ENCODE results near the gene FAM216B.
"Not testable (repeated sequence)": the region's sequence is repeated elsewhere in the genome, so short reads cannot be mapped to it uniquely, and the experiment has no call there.

The FAM216B gene

DNA sequence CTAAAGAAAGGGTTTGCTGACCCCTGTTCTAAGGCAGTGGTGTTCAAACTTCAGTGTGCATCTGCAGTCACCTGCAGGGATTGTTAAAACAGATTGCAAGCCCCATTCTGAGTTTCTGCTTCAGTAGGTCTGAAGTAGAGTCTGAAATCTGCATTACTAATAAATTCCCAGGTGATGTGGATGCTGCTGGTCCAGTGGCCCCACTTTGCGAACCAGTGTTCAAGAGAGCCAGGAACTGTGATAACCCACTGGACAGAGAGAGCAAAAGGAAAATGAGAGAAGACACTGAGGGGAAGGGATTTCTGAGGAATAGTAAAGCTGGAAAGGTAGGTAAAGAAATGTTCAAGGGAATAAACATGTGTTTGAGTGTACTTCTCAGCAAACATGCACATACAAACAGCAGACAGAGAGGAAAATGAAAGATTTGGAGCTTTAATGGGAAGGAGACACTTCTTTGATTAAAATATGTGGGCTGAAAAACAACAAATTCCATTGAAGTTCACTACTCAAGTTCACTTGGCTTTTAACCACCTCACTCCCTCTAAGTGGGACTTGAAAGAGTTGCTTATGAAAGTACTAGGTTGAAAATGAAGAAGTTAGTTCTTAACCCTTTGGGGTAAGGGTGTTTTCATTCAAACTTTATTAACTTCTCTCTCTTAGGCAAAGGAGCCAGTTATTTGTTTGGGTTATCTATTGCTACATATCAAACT lies 26.4 kb upstream of the FAM216B start:
- H3K9ac ChIP-seq (ENCODE audit: low read length) = no peak overlapping the region
- H3K4me1 ChIP-seq (ENCODE audit: control insufficient read depth, insufficient read depth, low read length) = peaks cover 2% of the 10 kb centered on the region
- no peak overlapping the region for H3K27ac ChIP-seq (ENCODE audit: low read depth, low read length)
- H3K4me3 ChIP-seq (ENCODE audit: low read length) = no peak overlapping the region
- H3K36me3 ChIP-seq (ENCODE audit: control insufficient read depth, insufficient read depth, low read length) = no peaks in the 10 kb centered on the region
- no peaks in the 10 kb centered on the region for H3K27me3 ChIP-seq (ENCODE audit: control insufficient read depth, insufficient read depth, low read length)

DNA sequence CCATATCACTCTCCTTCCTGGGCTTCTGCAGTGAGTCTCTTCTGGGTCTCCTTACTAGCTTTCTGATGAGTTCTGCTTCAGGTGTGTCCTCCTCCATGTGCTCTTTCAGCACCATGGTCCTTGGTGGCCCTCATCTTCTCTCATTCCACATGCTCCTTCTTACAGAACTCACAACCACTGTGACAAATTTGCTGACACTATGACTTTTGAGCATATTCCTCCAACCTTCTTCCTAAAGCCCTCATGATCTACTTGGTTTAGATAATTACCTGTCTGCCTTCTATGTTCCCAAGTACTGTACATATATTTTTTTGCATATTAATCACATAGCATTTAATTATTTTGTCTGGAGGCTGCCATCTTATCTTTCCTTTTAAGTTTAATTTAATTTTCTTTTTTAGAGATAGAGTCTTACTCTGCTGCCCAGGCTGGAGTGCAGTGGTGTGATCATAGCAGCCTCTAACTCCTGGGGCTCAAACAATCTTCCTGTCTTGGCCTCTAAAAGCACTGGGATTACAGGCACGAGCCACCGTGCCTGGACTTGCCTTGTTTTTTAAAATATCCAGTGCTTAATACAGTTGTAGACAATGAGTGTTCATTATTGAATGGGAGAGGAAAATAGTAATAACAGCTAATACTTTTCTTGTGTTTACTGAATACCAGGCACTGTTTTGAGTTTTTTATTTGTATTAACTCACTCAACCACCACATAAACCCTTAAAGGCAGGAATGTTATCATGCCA lies 23.5 kb upstream of the FAM216B start:
- no peaks in the 10 kb centered on the region for H3K27me3 ChIP-seq (ENCODE audit: control insufficient read depth, insufficient read depth, low read length)
- no peak overlapping the region for H3K9ac ChIP-seq (ENCODE audit: low read length)
- no peak overlapping the region for H3K27ac ChIP-seq (ENCODE audit: low read depth, low read length)
- no peaks in the 10 kb centered on the region for H3K4me1 ChIP-seq (ENCODE audit: control insufficient read depth, insufficient read depth, low read length)
- no peaks in the 10 kb centered on the region for H3K36me3 ChIP-seq (ENCODE audit: control insufficient read depth, insufficient read depth, low read length)
- no peak overlapping the region for H3K4me3 ChIP-seq (ENCODE audit: low read length)

DNA sequence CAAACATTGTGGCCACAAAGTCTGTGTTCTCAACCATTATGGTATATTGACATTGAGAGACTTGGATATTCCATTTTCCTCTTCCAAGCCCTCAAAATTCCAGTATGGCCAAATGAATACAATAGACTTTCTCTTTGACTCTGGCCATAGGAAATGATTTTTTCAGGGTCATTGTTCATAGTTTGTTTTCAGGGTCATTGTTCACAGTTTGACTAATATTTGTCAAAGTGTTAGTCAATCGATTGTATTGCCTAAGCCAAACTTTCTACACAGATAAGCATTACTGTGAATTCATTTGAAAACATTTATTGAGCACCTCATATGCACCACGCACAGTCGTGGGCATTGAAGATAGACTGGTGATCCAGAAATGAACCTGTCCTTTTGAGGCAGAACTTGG lies 22.9 kb upstream of the FAM216B start:
- no peak overlapping the region for H3K9ac ChIP-seq (ENCODE audit: low read length)
- H3K4me3 ChIP-seq (ENCODE audit: low read length) = no peak overlapping the region
- no peak overlapping the region for H3K27ac ChIP-seq (ENCODE audit: low read depth, low read length)
- no peaks in the 10 kb centered on the region for H3K27me3 ChIP-seq (ENCODE audit: control insufficient read depth, insufficient read depth, low read length)
- H3K36me3 ChIP-seq (ENCODE audit: control insufficient read depth, insufficient read depth, low read length) = no peaks in the 10 kb centered on the region
- no peaks in the 10 kb centered on the region for H3K4me1 ChIP-seq (ENCODE audit: control insufficient read depth, insufficient read depth, low read length)

DNA sequence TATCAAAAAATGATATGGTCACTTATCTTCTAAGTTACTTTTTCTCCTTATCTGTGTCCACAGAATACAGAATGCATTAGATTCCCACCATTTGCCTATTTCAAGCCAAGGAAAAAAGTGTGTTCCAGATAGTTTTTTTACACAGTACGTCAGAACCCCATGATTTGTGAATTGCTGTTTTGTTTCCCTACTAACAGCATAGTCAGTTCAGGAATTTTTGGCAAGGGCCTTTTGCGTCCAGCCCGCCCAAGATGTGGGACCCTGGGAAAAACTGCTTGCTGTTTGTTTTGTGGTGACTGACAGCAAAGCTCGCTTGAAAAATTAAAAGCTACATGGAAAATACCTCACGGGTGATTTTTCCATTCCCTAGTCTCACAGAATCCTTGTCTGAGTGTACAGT lies 20.4 kb upstream of the FAM216B start:
- Histone ChIP-seq H3K4me3 (ENCODE audit: low read length) (no peak overlapping the region), H3K27me3 (ENCODE audit: control insufficient read depth, insufficient read depth, low read length) (no peaks in the 10 kb centered on the region)

DNA sequence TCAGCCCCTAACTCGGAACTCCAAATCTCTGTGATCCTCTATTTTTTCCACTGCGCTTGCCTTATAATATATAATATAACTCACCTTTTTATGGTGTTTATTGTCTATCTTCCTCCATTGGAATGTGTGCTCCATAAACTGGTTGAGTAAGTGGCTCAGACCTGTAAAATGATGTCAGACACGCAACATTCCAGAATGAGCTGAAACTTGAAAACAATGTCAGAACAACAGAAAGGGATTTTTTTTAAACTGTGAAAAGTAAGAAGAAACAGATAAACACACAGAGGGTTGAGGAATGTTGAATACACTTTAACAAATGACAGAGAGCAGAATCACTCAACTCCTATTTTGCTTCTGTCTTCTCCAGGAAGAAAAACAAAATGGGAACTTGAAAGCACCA lies 19.1 kb upstream of the FAM216B start:
- no peak overlapping the region for H3K9ac ChIP-seq (ENCODE audit: low read length)
- H3K36me3 ChIP-seq (ENCODE audit: control insufficient read depth, insufficient read depth, low read length) = no peaks in the 10 kb centered on the region
- H3K4me1 ChIP-seq (ENCODE audit: control insufficient read depth, insufficient read depth, low read length) = peaks cover 4% of the 10 kb centered on the region
- no peaks in the 10 kb centered on the region for H3K27me3 ChIP-seq (ENCODE audit: control insufficient read depth, insufficient read depth, low read length)
- H3K27ac ChIP-seq (ENCODE audit: low read depth, low read length) = no peak overlapping the region
- H3K4me3 ChIP-seq (ENCODE audit: low read length) = no peak overlapping the region

More for the DNA sequence above, 20.4 kb upstream of the FAM216B start:
- H3K36me3 ChIP-seq (ENCODE audit: control insufficient read depth, insufficient read depth, low read length) = no peaks in the 10 kb centered on the region
- no peaks in the 10 kb centered on the region for H3K4me1 ChIP-seq (ENCODE audit: control insufficient read depth, insufficient read depth, low read length)
- no peak overlapping the region for H3K9ac ChIP-seq (ENCODE audit: low read length)
- H3K27ac ChIP-seq (ENCODE audit: low read depth, low read length) = peak overlapping the region; percentile 56

DNA sequence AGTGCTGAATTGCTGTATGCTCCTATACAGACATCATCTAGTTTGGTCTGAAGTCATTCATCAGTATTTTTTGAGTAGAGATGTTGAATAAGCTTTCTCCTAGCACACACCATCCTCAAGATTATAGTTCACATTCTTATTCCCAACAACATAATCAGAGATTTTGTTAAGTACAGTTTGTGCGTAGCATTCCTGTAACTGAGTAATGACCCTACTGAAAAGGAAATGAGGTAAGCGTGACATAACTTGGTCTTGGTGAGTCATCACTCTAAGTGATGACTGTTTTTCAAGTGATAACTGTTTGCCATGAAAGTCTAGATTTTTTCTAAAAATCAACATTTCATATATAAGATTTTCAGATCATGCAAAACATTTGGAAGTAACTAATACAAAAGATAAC lies 18.5 kb upstream of the FAM216B start:
- Histone ChIP-seq H3K9ac (ENCODE audit: low read length) (no peak overlapping the region), H3K4me3 (ENCODE audit: low read length) (no peak overlapping the region), H3K36me3 (ENCODE audit: control insufficient read depth, insufficient read depth, low read length) (no peaks in the 10 kb centered on the region), H3K27ac (ENCODE audit: low read depth, low read length) (no peak overlapping the region), H3K4me1 (ENCODE audit: control insufficient read depth, insufficient read depth, low read length) (peaks cover 4% of the 10 kb centered on the region), H3K27me3 (ENCODE audit: control insufficient read depth, insufficient read depth, low read length) (no peaks in the 10 kb centered on the region)

DNA sequence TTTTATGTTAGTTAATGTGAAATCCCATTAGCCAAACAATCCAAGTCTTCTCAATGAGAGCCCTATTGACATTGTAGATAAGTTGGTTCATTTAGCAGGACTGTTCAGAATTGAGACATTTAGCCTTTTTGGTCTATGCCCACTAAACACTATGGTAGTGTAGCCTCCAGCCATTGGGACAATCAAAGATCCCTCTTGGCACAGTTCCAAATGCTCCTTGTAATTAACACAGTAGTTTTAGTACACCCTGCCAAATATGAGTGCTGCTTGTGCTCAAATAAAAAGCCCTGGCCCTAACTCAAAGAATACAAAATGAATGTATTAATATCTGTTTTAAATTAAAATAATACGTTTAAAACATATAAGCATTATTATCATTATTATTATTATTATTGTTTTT lies 15.4 kb upstream of the FAM216B start:
- no peaks in the 10 kb centered on the region for H3K36me3 ChIP-seq (ENCODE audit: control insufficient read depth, insufficient read depth, low read length)
- H3K4me1 ChIP-seq (ENCODE audit: control insufficient read depth, insufficient read depth, low read length) = peaks cover 4% of the 10 kb centered on the region
- H3K27me3 ChIP-seq (ENCODE audit: control insufficient read depth, insufficient read depth, low read length) = no peaks in the 10 kb centered on the region
- H3K9ac ChIP-seq (ENCODE audit: low read length) = no peak overlapping the region
- H3K27ac ChIP-seq (ENCODE audit: low read depth, low read length) = no peak overlapping the region
- H3K4me3 ChIP-seq (ENCODE audit: low read length) = no peak overlapping the region

DNA sequence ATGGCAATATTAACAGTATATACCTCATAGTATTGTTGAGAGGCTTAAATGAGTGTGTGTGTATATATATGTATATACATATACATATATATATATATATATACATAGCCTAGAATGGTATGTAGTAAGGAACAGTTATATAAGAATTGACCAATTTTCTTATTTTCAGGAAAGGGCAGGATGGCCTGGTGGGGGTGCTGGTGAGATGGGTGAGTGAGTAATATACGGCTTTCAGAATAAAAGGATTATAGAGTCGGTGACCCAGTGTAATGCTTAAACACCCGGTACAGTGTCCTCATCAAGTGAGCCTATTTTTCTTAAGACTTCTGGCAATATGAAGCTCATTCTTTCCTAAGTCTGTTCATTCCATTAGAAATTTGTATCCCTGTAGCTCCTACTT lies 11.7 kb upstream of the FAM216B start:
- H3K36me3 ChIP-seq (ENCODE audit: control insufficient read depth, insufficient read depth, low read length) = no peaks in the 10 kb centered on the region
- H3K4me1 ChIP-seq (ENCODE audit: control insufficient read depth, insufficient read depth, low read length) = peaks cover 4% of the 10 kb centered on the region
- H3K4me3 ChIP-seq (ENCODE audit: low read length) = no peak overlapping the region
- no peak overlapping the region for H3K27ac ChIP-seq (ENCODE audit: low read depth, low read length)
- H3K27me3 ChIP-seq (ENCODE audit: control insufficient read depth, insufficient read depth, low read length) = no peaks in the 10 kb centered on the region
- H3K9ac ChIP-seq (ENCODE audit: low read length) = no peak overlapping the region

DNA sequence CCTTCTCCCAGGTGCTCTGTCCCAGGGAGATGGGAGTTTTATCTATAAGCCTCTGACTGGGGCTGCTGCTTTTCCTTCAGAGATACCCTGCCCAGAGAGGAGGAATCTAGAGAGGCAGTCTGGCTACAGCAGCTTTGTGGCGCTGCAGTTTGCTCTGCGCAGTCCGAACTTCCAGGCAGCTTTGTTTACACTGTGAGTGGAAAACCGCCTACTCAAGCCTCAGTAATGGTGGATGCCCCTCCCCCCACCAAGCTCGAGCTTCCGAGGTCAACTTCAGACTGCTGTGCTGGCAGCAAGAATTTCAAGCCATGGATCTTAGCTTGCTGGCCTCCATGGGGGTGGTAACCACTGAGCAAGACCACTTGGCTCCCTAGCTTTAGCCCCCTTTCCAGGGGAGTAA lies 4.8 kb upstream of the FAM216B start:
- not testable (repeated sequence) for H3K9ac ChIP-seq (ENCODE audit: low read length); H3K4me3 ChIP-seq (ENCODE audit: low read length); H3K4me1 ChIP-seq (ENCODE audit: control insufficient read depth, insufficient read depth, low read length); H3K36me3 ChIP-seq (ENCODE audit: control insufficient read depth, insufficient read depth, low read length); H3K27ac ChIP-seq (ENCODE audit: low read depth, low read length); H3K27me3 ChIP-seq (ENCODE audit: control insufficient read depth, insufficient read depth, low read length)

DNA sequence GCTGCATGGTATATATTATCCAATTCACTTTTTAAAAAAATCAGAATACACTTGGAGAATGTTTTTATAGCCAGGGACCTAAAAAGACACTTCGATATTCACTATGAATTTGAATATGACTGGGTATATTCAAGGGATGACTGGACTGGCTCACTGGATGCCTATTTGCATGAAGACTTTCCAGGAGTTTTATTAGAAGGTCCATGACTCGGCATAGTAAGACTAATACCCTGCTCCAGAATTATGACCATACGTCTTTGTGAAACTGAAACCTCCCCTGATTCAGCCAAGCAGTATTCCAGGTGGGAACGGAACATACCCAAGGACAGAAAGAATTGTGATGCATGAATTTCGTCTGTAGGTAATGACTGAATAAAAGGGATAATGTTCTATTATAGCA lies 3.9 kb upstream of the FAM216B start:
- Histone ChIP-seq H3K4me1 (ENCODE audit: control insufficient read depth, insufficient read depth, low read length) (peaks cover 5% of the 10 kb centered on the region), H3K4me3 (ENCODE audit: low read length) (no peak overlapping the region), H3K36me3 (ENCODE audit: control insufficient read depth, insufficient read depth, low read length) (no peaks in the 10 kb centered on the region), H3K27ac (ENCODE audit: low read depth, low read length) (no peak overlapping the region), H3K9ac (ENCODE audit: low read length) (no peak overlapping the region), H3K27me3 (ENCODE audit: control insufficient read depth, insufficient read depth, low read length) (no peaks in the 10 kb centered on the region)

DNA sequence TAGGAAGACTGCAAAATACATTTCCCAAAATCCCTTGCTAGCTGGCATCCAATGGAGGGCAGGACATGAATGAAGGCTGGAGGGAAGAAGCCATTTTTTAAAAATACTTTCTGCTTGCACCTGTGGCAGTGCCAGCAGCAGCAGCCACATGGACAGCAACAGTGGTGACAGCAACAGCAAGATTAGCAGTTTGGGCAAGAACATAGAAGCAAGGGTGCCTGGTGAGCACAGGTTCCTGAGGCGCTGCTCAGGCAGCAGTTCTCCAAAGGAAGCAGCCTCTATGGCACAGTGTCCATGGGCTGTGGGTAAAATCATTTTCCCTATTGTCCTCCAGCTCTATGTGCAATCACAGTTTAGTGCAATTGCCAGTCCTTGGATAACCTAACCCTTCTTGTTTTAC lies 1.3 kb upstream of the FAM216B start:
- no peaks in the 10 kb centered on the region for H3K36me3 ChIP-seq (ENCODE audit: control insufficient read depth, insufficient read depth, low read length)
- no peak overlapping the region for H3K27ac ChIP-seq (ENCODE audit: low read depth, low read length)
- H3K4me3 ChIP-seq (ENCODE audit: low read length) = no peak overlapping the region

DNA sequence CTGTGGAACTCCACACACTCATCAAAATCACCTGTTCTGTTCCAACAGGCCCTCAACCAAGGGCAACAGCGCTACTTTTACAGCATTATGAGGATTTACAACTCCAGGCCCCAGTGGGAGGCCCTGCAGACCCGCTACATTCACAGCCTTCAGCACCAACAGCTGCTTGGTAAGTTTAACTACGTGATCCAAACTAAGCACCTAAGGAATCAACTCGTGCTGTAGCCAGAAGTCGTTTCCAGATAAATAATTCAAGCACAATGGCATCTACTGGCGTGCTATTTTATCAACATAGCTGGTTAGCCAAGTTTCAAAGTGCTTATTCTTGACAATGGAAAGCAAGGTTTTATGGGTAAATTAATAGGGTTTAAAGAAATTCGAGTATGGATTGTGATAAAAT lies 5.3 kb downstream of the FAM216B start:
- H3K36me3 ChIP-seq (ENCODE audit: control insufficient read depth, insufficient read depth, low read length) = no peaks in the 10 kb centered on the region
- H3K27me3 ChIP-seq (ENCODE audit: control insufficient read depth, insufficient read depth, low read length) = no peaks in the 10 kb centered on the region
- H3K9ac ChIP-seq (ENCODE audit: low read length) = no peak overlapping the region
- no peak overlapping the region for H3K4me3 ChIP-seq (ENCODE audit: low read length)
- peaks cover 12% of the 10 kb centered on the region for H3K4me1 ChIP-seq (ENCODE audit: control insufficient read depth, insufficient read depth, low read length)
- peak overlapping the region; percentile 50 for H3K27ac ChIP-seq (ENCODE audit: low read depth, low read length)

More for the DNA sequence above, 1.3 kb upstream of the FAM216B start:
- Histone ChIP-seq H3K9ac (ENCODE audit: low read length) (no peak overlapping the region), H3K27me3 (ENCODE audit: control insufficient read depth, insufficient read depth, low read length) (no peaks in the 10 kb centered on the region), H3K4me1 (ENCODE audit: control insufficient read depth, insufficient read depth, low read length) (peaks cover 5% of the 10 kb centered on the region)

DNA sequence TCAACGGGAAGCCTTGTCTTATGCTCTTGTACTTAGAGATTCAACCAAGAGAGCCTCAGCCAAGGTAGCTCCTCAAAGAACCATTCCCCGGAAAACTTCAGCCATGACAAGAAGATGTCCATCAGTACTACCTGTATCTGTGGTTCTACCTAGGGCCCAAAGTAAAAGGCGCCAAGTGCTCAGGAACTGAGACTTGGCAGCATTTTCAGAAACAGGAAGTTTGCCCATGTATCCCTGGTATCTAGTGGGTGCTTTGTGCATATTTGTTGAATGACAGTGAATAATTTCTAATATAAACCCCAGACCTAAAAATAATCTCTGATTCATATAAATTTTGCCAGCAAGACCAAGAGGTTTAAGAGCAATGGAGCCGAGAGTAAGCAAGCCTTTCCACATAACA lies 7.2 kb downstream of the FAM216B start:
- Histone ChIP-seq H3K27me3 (ENCODE audit: control insufficient read depth, insufficient read depth, low read length) (no peaks in the 10 kb centered on the region), H3K9ac (ENCODE audit: low read length) (no peak overlapping the region), H3K4me1 (ENCODE audit: control insufficient read depth, insufficient read depth, low read length) (peaks cover 11% of the 10 kb centered on the region), H3K27ac (ENCODE audit: low read depth, low read length) (no peak overlapping the region), H3K36me3 (ENCODE audit: control insufficient read depth, insufficient read depth, low read length) (no peaks in the 10 kb centered on the region), H3K4me3 (ENCODE audit: low read length) (no peak overlapping the region)
